Mesenteric fat pad (tissue), 1 donor: Measurements from ENCODE around the gene SMG1. TPM values are rescaled to one million over a fixed set of nuclear protein-coding genes. Genes with fewer than 3 reads are reported as not detected.
"Not testable (repeated sequence)": the region's sequence is repeated elsewhere in the genome, so short reads cannot be mapped to it uniquely, and the experiment has no call there.

Source experiments
- DNase-seq: peaks from one replicate; pipeline ENCODE4 v3.0.0-alpha.2; 2020; ENCODE audit warnings: low spot score
- total RNA-seq: library from RNA; stranded (reverse); fragmentation: NEBNext Ultra II Directional; extraction: Animal tissue kit (Norgen Biotek cat#: 25700); gene quantifications from one replicate; pipeline ENCODE4 v1.2.1, GENCODE V29; 2021
- donor health status: DM: yes; HTN: yes; CAD: no.

The SMG1 gene
- total RNA-seq, 1 donor from 2014 or later: 68.1 TPM

- peak; percentile 99 for DNase-seq
Measured at GRCh38 chr16:18801145-18801972, 124.8 kb downstream of the SMG1 start, which contains the start of gene ARL6IP1. Gene ARL6IP1 (minus strand): TSS chr16:18801549. CDS start chr16:18801466, 83 bp downstream.

- DNase-seq: no peak
Measured at GRCh38 chr16:18800775-18801144, 125.4 kb downstream of the SMG1 start.

DNA sequence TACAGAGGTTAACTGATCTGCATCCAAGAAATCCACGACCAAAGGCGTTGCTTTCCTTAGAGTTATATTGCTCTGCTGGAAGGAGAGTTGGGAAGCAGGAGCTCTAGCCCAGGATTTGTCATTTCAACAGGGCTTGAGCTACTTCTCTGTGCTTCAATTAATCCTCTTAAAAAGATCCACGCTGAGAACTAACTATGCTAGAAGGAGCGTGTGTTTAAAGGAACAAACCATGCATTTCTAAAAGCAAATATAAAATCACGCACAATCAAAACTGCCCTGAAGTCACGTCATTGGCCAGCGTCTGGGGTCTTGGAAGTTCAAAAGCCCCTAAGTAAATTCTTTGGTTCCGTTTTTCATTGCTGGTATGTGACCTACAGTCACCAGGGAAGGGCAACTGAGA lies 125.9 kb downstream of the SMG1 start:
- DNase-seq: no peak

DNA sequence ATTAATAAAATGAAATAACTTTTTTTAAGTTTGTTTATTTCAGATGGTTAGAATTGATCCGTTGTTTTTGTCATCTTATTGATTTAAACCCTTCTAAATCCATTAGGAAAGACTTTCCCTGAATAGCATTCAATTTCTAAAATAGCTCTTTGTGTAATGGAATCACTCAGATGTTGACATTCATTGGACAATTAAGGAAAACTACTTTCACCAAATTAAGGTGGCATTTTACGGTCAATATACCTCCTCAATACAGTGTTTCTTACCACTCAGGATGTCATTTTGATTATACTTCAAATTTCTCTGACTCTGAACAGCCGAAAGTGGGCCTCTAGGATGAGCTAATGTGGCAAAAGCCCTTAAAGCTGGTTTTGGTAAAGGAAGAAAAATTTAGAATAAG lies 126.7 kb downstream of the SMG1 start:
- no peak for DNase-seq

DNA sequence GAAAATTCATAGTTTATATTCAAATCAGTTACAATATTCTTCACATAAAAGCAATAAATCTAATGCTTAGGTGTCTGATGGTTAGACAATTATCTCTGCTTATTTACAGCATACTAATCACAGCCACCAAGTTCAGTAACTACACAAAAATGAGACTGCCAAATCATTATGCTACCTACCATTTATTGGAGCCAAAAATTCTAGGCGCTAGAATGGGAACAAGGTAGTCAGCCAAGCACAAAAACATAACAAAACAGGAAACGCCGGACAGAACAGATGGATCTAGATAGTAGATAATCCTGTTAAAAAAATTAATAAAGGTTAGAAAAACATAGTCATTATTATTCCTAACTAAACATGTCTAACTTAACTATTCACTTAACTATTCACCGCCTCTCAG lies 128.5 kb downstream of the SMG1 start:
- no peak for DNase-seq

DNA sequence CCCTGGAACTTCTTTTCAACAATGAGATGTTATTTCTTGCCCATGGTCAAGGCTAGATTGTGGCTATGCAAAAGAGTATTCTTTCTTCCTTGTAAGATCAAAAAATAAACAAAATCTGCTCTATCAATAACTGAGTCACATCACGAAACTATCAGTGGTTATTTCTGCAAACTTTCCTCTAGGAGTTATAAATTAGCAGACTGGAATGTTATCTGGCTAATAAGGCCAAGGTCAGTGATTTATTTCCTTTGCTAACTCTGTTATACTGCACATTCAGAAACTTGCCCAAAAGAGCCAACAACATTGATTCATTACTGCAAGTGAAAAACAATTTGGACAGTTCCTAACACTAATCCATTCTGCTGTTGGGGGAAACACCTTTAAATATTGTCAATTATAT lies 129.8 kb downstream of the SMG1 start:
- DNase-seq: no peak

- DNase-seq: no peak
Measured at GRCh38 chr16:18792836-18793433, 133.3 kb downstream of the SMG1 start.

DNA sequence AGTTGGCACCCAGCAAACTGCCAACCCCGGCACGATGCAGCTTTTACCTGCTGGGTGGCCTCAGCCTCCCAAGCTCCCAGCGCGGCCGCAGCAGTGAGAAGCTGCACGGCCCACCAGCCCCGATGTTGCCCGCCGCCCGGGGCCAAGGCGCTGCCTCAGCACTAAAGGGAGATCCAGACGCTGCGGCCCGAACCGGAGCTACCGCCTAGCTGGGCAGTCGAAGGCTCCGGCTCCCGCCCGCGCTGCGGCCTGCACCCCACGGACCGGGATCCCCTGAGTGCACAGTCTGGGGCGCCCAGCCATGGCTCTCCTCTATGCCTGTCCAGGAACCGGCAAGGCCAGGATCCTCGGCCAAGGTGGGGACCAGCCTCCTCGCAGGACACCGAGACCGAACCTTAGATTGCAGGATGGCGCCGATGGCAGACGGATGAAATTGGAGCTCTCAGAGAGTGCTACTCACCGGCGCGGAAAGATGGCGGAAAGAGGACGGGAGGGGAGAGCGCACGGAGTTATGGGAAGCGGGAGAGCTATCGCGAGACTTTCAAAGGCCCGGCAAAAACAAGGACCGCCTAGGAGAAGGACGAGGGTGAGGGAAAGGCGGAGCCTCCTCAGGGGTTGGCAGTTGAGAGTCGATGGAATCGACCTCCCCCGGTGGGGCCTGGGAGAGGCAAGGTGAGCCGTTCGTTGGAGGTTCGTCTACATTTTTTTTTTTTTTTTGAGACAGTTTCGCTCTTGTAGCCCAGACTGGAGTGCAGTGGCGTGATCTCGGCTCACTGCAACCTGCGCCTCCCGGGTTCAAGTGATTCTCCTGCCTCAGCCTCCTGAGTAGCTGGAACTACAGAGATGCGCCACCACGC lies 136.1 kb downstream of the SMG1 start, which contains the start of gene RPS15A:
Gene RPS15A (minus strand): TSS at position 485 of the 857 bp plus-strand sequence. CDS start 1,221 bp downstream, outside the sequence.
- peak; percentile 95 for DNase-seq

- no peak for DNase-seq
Measured at GRCh38 chr16:18789515-18789849, 136.7 kb downstream of the SMG1 start.

GRCh38 chr16:18788828-18789514 lies 137.2 kb downstream of the SMG1 start:
- DNase-seq: no peak

DNA sequence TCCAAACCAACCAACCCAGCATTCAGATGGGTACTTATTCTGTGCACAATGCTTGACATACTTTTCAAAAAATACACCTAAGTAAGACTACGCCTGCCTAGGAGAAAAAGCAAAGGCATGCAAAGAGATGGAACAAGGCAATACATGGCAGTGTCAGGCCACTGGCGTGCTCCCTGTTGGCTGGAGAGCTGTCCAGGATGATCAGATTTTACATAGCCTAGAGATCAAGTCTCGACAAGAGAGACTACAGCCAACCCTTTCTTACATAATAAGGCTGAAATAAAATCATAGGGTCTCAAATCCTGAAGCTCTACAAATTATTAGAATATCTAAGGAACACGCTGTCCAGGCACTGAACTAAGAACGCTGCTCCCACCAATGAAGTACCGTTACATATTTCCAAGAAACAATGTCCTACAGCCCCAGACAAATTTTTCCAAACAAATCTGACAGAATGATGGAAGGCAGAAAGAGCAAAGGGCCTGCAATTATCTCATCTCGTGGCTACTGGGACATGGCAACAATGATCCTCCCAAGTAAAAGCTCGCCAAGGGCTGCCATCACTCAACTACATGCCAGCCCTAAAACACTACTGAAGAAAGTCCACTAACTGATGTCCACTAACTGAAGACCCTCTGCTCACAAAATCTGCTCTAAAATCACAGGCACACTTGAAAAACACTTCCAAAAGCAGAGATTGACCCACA lies 141.1 kb downstream of the SMG1 start:
- no peak for DNase-seq

DNA sequence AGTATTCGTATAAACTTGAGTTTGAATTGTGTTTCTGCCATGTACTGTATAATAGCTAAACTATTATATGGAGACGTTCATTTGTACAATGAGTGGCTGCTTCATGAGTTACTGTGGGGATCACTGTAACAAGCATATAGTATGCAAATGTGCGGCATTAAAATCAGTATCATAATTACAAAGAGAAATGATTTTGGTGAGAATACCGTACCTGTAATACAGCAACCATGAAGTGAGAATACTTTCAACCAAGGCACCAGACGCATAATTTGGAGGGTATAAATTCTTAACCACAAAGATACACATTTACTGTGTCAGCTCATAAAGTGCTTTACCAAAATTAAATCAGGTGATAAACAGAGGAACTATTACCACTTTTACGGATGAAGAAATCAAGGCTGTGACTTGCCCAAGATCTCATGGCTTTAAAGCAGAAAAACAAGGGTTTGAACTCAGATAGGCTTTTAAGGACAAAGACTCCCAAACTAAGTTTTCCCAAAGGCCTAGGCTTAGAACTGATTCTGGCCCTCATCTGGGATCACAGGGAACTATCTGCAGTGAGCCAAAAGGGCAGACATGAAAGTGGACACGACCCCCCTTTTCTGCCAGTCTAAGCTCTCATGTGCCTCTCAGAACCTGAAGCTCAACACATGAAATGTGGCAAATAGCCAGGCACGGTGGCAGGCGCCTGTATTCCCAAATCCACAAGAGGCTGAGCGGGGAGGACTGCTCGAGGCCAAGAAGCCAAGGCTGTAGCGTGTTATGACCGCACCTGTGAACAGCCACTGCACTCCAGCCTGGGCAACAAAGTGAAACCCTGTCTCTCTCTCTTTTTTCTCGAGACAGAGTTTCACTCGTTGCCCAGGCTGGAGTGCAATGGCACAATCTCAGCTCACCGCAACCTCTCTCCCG lies 142.5 kb downstream of the SMG1 start:
- no peak for DNase-seq

- DNase-seq: no peak
Measured at GRCh38 chr16:18782697-18783429, 143.3 kb downstream of the SMG1 start.

- not testable (repeated sequence) for DNase-seq
Measured at GRCh38 chr16:18781232-18781631, 145.0 kb downstream of the SMG1 start.

GRCh38 chr16:18780460-18781026 lies 145.7 kb downstream of the SMG1 start:
- DNase-seq: not testable (repeated sequence)

GRCh38 chr16:18777664-18778063 lies 148.5 kb downstream of the SMG1 start:
- not testable (repeated sequence) for DNase-seq

DNA sequence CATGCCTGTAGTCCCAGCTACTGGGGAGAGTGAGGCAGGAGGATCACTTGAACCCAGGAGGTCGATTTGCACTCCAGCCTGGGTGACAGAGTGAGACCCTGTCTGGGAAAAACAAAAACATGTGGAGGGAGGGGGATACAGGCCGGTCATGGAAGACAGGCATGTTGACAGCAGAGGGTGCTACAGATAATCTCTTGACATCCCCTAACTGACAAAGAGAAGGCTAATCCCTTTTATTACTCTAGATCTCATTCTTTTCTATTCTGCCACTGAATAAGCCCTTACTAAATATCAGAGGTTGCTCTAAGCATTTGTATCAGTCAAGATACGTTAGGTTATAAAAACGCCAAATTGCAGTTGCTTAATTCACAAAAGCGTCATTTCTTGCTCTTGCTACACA lies 149.9 kb downstream of the SMG1 start:
- DNase-seq: not testable (repeated sequence)

GRCh38 chr16:18774651-18775050 lies 151.6 kb downstream of the SMG1 start:
- not testable (repeated sequence) for DNase-seq
